Smooth muscle cell (in vitro differentiated cells): ENCODE data around the gene ACSL4. TPM values are rescaled to one million over a fixed set of nuclear protein-coding genes. Genes with fewer than 3 reads are reported as not detected.
"Not testable (repeated sequence)": the region's sequence is repeated elsewhere in the genome, so short reads cannot be mapped to it uniquely, and the experiment has no call there.

Experiments used
- DNase-seq: peaks from one replicate; lab custom pipeline; 2025; ENCODE audit not compliant: unreplicated experiment; lab: John Stamatoyannopoulos, UW
- H2AFZ ChIP-seq: fragments of 200-600 bp; sonication (generic); 2 replicates; pipeline ENCODE4 v1.6.0; 2016; ENCODE audit warnings: antibody characterized with exemption, low read depth, mild to moderate bottlenecking
- H3F3A ChIP-seq: fragments of 200-600 bp; sonication (generic); 2 replicates; pipeline ENCODE4 v1.6.0; 2017; ENCODE audit warnings: antibody characterized with exemption, low read depth
- H3K27ac ChIP-seq: fragments of 200-600 bp; sonication (generic); 2 replicates; pipeline ENCODE4 v1.5.1; 2016; ENCODE audit warnings: low read depth, mild to moderate bottlenecking
- H3K27me3 ChIP-seq: fragments of 200-600 bp; sonication (generic); 2 replicates; pipeline ENCODE4 v1.6.1; 2016; ENCODE audit warnings: low read depth, mild to moderate bottlenecking
- H3K36me3 ChIP-seq: fragments of 200-600 bp; sonication (generic); 2 replicates; pipeline ENCODE4 v1.5.1; 2016; ENCODE audit warnings: low read depth
- H3K4me1 ChIP-seq: fragments of 200-600 bp; sonication (generic); 2 replicates; pipeline ENCODE4 v1.5.1; 2016; ENCODE audit warnings: low read depth
- H3K4me2 ChIP-seq: fragments of 200-600 bp; sonication (generic); 2 replicates; pipeline ENCODE4 v1.6.0; 2016; ENCODE audit warnings: mild to moderate bottlenecking
- H3K4me3 ChIP-seq: fragments of 200-600 bp; sonication (generic); 2 replicates; pipeline ENCODE4 v1.5.1; 2016; ENCODE audit warnings: mild to moderate bottlenecking
- H3K79me2 ChIP-seq: fragments of 200-600 bp; sonication (generic); 2 replicates; pipeline ENCODE4 v1.6.0; 2016; ENCODE audit warnings: low read depth, mild to moderate bottlenecking
- H3K9ac ChIP-seq: fragments of 200-600 bp; sonication (generic); 2 replicates; pipeline ENCODE4 v1.6.0; 2016; ENCODE audit warnings: low read depth
- H3K9me3 ChIP-seq: fragments of 200-600 bp; sonication (generic); replicated peaks from 2 replicates; pipeline ENCODE4 v1.5.1; 2016; ENCODE audit warnings: low read depth
- H4K20me1 ChIP-seq: fragments of 200-600 bp; sonication (generic); 2 replicates; pipeline ENCODE4 v1.6.0; 2016; ENCODE audit warnings: low read depth
- CTCF ChIP-seq: fragments of 200-600 bp; sonication (generic); IDR thresholded peaks from 2 replicates; pipeline ENCODE4 v1.5.1; 2017; ENCODE audit warnings: borderline replicate concordance, mild to moderate bottlenecking, antibody characterized with exemption; ENCODE audit not compliant: insufficient read depth, poor library complexity, severe bottlenecking
- WGBS: methylation state at CpG from one replicate; pipeline ENCODE4 v1.1.7; 2016; ENCODE audit warnings: low lambda C conversion rate; 5-methylcytosine and 5-hydroxymethylcytosine counted together
- polyA plus RNA-seq: library from polyadenylated mRNA; unstranded; fragments of >200 nt; fragmentation: Nextera tagmentation; extraction: Ambion mirVana; gene quantifications from 2 replicates; pipeline ENCODE4 v1.2.1, GENCODE V29; 2016
- total RNA-seq: library from RNA; depleted of rRNA; stranded (reverse); fragments of >200 nt; gene quantifications from 2 replicates; pipeline ENCODE4 v1.2.3, GENCODE V29; 2014

ACSL4 gene
- total and polyA plus RNA-seq, 2 experiments from 2014 or later = 15.4 to 79.0 TPM

- Histone ChIP-seq H3K27me3 (no peaks in the 10 kb centered on the region), H3K9me3 (no peaks in the 10 kb centered on the region), H3K36me3 (no peaks in the 10 kb centered on the region), H3K4me3 (peak overlapping the region; percentile 66), H3K4me2 (peak overlapping the region; percentile 87), H3F3A (no peaks in the 10 kb centered on the region), H3K4me1 (peaks cover 7% of the 10 kb centered on the region), H3K79me2 (peaks cover 39% of the 10 kb centered on the region), H2AFZ (no peak overlapping the region), H3K27ac (peak overlapping the region; percentile 89), H3K9ac (peak overlapping the region; percentile 89), H4K20me1 (peaks cover 7% of the 10 kb centered on the region)
- DNase-seq = no peak
- 51% methylated on average over 15 of the region's 15 CpGs for WGBS
- TF ChIP-seq CTCF = no peak
Observed at GRCh38 chrX:109733613-109734083, 591 bp upstream of the ACSL4 start.

- H3K9ac ChIP-seq = peak overlapping the region; percentile 89
- no peaks in the 10 kb centered on the region for H3K36me3 ChIP-seq
- peaks cover 9% of the 10 kb centered on the region for H4K20me1 ChIP-seq
- no peaks in the 10 kb centered on the region for H3K9me3 ChIP-seq
- DNase-seq = no peak
- 39% methylated on average over 21 of the region's 21 CpGs for WGBS
- H3F3A ChIP-seq = no peaks in the 10 kb centered on the region
- peak overlapping the region; percentile 87 for H3K4me2 ChIP-seq
- peaks cover 54% of the 10 kb centered on the region for H3K79me2 ChIP-seq
- TF ChIP-seq CTCF = no peak
- H3K4me1 ChIP-seq = peaks cover 7% of the 10 kb centered on the region
- H3K27me3 ChIP-seq = no peaks in the 10 kb centered on the region
- H2AFZ ChIP-seq = no peak overlapping the region
- H3K4me3 ChIP-seq = peak overlapping the region; percentile 66
- H3K27ac ChIP-seq = peak overlapping the region; percentile 89
Observed at GRCh38 chrX:109732017-109732801, 848 bp downstream of the ACSL4 start.

GRCh38 chrX:109728173-109728535 lies 4.9 kb downstream of the ACSL4 start:
- Histone ChIP-seq H2AFZ (no peak overlapping the region), H3K4me2 (peak overlapping the region; percentile 65), H3K27ac (peak overlapping the region; percentile 40), H4K20me1 (peaks cover 16% of the 10 kb centered on the region), H3K9me3 (no peaks in the 10 kb centered on the region), H3K79me2 (peaks cover 85% of the 10 kb centered on the region), H3F3A (no peaks in the 10 kb centered on the region), H3K9ac (no peak overlapping the region), H3K4me3 (peak overlapping the region; percentile 19), H3K27me3 (no peaks in the 10 kb centered on the region), H3K4me1 (peaks cover 7% of the 10 kb centered on the region), H3K36me3 (no peaks in the 10 kb centered on the region)
- no peak for DNase-seq
- 80% methylated on average over 1 of the region's 1 CpG for WGBS
- no peak for TF ChIP-seq CTCF

- not testable (repeated sequence) for H3K9ac ChIP-seq, H3K9me3 ChIP-seq, H3K27me3 ChIP-seq, H3F3A ChIP-seq, H3K27ac ChIP-seq, H3K4me2 ChIP-seq, DNase-seq, H2AFZ ChIP-seq, H3K36me3 ChIP-seq, H3K4me3 ChIP-seq, H3K4me1 ChIP-seq
- H3K79me2 ChIP-seq = peaks cover 74% of the 10 kb centered on the region
- 93% methylated on average over 1 of the region's 1 CpG for WGBS
- peaks cover 28% of the 10 kb centered on the region for H4K20me1 ChIP-seq
Observed at GRCh38 chrX:109724971-109725370, 8.1 kb downstream of the ACSL4 start.
